Fibroblast of villous mesenchyme (primary cell): ENCODE results near the gene ESR1. TPM values are rescaled to one million over a fixed set of nuclear protein-coding genes. Genes with fewer than 3 reads are reported as not detected.

ENCODE experiments used
- DNase-seq: peaks from one replicate; pipeline ENCODE4 v3.0.0-alpha.2; 2010; ENCODE audit warnings: low read depth
- H3K4me3 ChIP-seq: 2 replicates; pipeline ENCODE4 v1.5.1; 2011; ENCODE audit warnings: low read depth, mild to moderate bottlenecking, low read length
- CTCF ChIP-seq: IDR thresholded peaks from 2 replicates; pipeline ENCODE4 v1.5.1; 2012; ENCODE audit warnings: low read depth, mild to moderate bottlenecking, low read length; ENCODE audit not compliant: insufficient read depth
- total RNA-seq: library from RNA; depleted of rRNA; stranded (reverse); fragments of >200 nt; gene quantifications from 2 replicates; pipeline ENCODE4 v1.2.3, GENCODE V29; 2012

The ESR1 gene
- total RNA-seq, 1 donor: 2.6 TPM

GRCh38 chr6:152107973-152108372 is 300.5 kb downstream of the ESR1 start:
- TF ChIP-seq CTCF: no peak
- no peak for DNase-seq
- H3K4me3 ChIP-seq: no peak overlapping the region

GRCh38 chr6:152110886-152111820 is 303.7 kb downstream of the ESR1 start:
- no peak overlapping the region for H3K4me3 ChIP-seq
- TF ChIP-seq CTCF: no peak
- peak; percentile 97 for DNase-seq

GRCh38 chr6:152112491-152113261 is 305.2 kb downstream of the ESR1 start:
- TF ChIP-seq CTCF: no peak
- H3K4me3 ChIP-seq: no peak overlapping the region
- no peak for DNase-seq

- no peak for TF ChIP-seq CTCF
- peak; percentile 87 for DNase-seq
- H3K4me3 ChIP-seq: no peak overlapping the region
Observed at GRCh38 chr6:152117156-152118133, 310.0 kb downstream of the ESR1 start.

GRCh38 chr6:152118224-152118623 is 310.7 kb downstream of the ESR1 start:
- DNase-seq: no peak
- H3K4me3 ChIP-seq: no peak overlapping the region
- TF ChIP-seq CTCF: no peak

GRCh38 chr6:152118678-152119077 is 311.2 kb downstream of the ESR1 start:
- H3K4me3 ChIP-seq: no peak overlapping the region
- TF ChIP-seq CTCF: no peak
- no peak for DNase-seq
